ENCODE measurements around the gene FRRS1L.

- TF ChIP-seq MAX (IDR thresholded peaks at IDR 0.05) (no peak), FOXM1 (IDR thresholded peaks at IDR 0.05; ENCODE audit: borderline replicate concordance, low read depth) (no peak), REST (IDR thresholded peaks at IDR 0.05; ENCODE audit: low read depth) (no peak), NFIC (IDR thresholded peaks at IDR 0.05) (no peak), EGR1 (IDR thresholded peaks at IDR 0.05) (no peak), TAF1 (IDR thresholded peaks at IDR 0.05; ENCODE audit: low read depth) (no peak), CEBPB (IDR thresholded peaks at IDR 0.05) (no peak), TCF12 (IDR thresholded peaks at IDR 0.05; ENCODE audit: low read depth) (no peak)
These were observed 46.5 kb upstream of the FRRS1L start for GRCh38 chr9:109213285-109214121.

All from Ishikawa (cell line).